ENCODE data around the gene INPP5F. TPM values are rescaled to one million over a fixed set of nuclear protein-coding genes. Genes with fewer than 3 reads are reported as not detected.
"Not testable (repeated sequence)": the region's sequence is repeated elsewhere in the genome, so short reads cannot be mapped to it uniquely, and the experiment has no call there.

INPP5F gene
- total RNA-seq, 1 donor from 2014 or later: 16.0 TPM

DNA sequence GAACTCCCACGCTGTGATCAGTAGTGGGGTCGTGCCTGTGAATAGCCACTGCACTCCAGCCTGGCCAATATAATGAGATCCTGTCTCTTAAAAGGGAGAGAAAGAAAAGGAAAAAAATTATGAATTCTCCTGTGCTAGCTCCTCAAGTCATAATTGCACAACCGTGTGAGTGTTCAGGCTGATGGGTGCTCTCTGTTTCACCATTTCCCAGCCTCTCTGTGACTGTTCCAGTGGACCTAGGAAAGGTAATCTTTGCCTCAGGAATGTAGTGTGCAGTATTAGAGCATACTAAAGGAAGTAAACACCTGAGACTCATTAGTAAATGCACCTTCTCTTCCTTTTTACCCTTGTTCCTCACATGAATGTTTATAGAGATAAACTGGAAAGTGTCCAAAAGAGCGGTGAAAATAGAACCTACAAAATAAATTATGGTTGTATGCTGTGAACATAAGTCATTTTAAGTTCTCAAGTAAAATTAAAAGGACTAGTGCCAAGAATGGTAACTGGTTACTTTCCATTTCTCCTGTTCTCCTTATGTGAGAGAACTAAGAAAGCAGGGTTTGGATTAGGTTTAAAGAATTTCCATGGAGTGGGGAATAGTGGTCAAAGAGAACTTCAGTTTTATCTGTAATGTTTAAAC, 42.7 kb downstream of the INPP5F start:
- ATAC-seq: peak in 1 of 2 donors; percentile 68
- no peaks in the 10 kb centered on the region for H3K27me3 ChIP-seq (ENCODE audit: low read depth)
- H3K4me3 ChIP-seq: no peak overlapping the region
- H3K27ac ChIP-seq: no peak overlapping the region
- H3K9me3 ChIP-seq: no peaks in the 10 kb centered on the region
- intact Hi-C loops (cut with DNase I): no loop called here
- TF ChIP-seq CTCF (IDR thresholded peaks at IDR 0.05): no peak
- peaks cover 15% of the 10 kb centered on the region for H3K4me1 ChIP-seq
- no peaks in the 10 kb centered on the region for H3K36me3 ChIP-seq
- no peak for DNase-seq

DNA sequence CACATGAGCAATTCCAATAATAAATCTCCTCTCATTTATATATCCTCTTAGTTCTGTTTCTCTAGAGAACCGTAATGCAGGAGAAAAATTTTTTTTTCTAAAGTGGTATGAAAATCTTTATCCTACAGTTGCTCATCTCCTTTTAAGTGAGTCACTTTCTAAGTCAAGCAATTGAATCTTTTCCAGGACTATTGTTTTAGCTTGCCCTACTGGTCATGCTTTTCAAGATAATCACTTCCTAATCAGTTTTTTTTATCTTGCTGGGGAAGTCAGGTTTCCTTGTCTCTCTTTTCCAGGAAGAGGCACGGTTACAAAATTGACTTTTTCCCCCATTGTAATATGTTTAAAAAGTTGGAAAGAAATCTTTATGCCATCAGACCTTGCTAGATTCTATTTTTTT, 44.0 kb downstream of the INPP5F start:
- Histone ChIP-seq H3K4me3 (no peak overlapping the region), H3K27me3 (ENCODE audit: low read depth) (no peaks in the 10 kb centered on the region), H3K4me1 (peaks cover 15% of the 10 kb centered on the region), H3K36me3 (no peaks in the 10 kb centered on the region), H3K9me3 (no peaks in the 10 kb centered on the region), H3K27ac (no peak overlapping the region)
- intact Hi-C loops (cut with DNase I): no loop called here
- ATAC-seq (no peak), DNase-seq (no peak)
- no peak for TF ChIP-seq CTCF (IDR thresholded peaks at IDR 0.05)

- Histone ChIP-seq H3K9me3 (no peaks in the 10 kb centered on the region), H3K27me3 (ENCODE audit: low read depth) (no peaks in the 10 kb centered on the region), H3K4me3 (no peak overlapping the region), H3K27ac (no peak overlapping the region), H3K36me3 (no peaks in the 10 kb centered on the region), H3K4me1 (peaks cover 15% of the 10 kb centered on the region)
- DNase-seq (no peak), ATAC-seq (no peak)
- intact Hi-C loops (cut with DNase I): no loop called here
- no peak for TF ChIP-seq CTCF (IDR thresholded peaks at IDR 0.05)
Observed at GRCh38 chr10:119770928-119771327, 45.1 kb downstream of the INPP5F start.

DNA sequence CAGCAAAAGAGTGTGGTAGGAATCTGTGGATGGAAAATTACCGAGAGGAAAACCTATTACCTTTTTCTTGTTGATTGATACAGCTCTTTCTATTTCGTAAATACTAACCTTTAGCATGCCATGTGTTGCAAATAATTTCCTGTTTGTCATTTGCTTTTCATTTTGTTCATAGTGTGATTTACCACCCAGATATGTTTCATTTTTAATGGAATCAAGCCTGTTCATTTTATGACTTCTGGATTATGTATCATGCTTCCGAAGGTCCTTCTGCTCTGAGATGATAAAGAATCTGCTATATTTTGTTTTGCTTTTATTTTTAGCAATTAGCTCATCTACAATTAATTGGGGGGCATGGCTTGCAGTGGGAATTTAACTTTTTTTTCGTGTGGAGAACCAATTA, 46.5 kb downstream of the INPP5F start:
- no peak for DNase-seq
- Histone ChIP-seq H3K9me3 (no peaks in the 10 kb centered on the region), H3K4me1 (peaks cover 15% of the 10 kb centered on the region), H3K27me3 (ENCODE audit: low read depth) (no peaks in the 10 kb centered on the region), H3K36me3 (no peaks in the 10 kb centered on the region), H3K27ac (no peak overlapping the region), H3K4me3 (no peak overlapping the region)
- TF ChIP-seq CTCF (IDR thresholded peaks at IDR 0.05): no peak
- intact Hi-C loops (cut with DNase I): no loop called here
- ATAC-seq: no peak

- H3K9me3 ChIP-seq; H3K4me3 ChIP-seq; ATAC-seq; DNase-seq; H3K27ac ChIP-seq; intact Hi-C loops (cut with DNase I); H3K27me3 ChIP-seq (ENCODE audit: low read depth); H3K36me3 ChIP-seq: not testable (repeated sequence)
- peaks cover 11% of the 10 kb centered on the region for H3K4me1 ChIP-seq
Observed at GRCh38 chr10:119773041-119773440, 47.2 kb downstream of the INPP5F start.

DNA sequence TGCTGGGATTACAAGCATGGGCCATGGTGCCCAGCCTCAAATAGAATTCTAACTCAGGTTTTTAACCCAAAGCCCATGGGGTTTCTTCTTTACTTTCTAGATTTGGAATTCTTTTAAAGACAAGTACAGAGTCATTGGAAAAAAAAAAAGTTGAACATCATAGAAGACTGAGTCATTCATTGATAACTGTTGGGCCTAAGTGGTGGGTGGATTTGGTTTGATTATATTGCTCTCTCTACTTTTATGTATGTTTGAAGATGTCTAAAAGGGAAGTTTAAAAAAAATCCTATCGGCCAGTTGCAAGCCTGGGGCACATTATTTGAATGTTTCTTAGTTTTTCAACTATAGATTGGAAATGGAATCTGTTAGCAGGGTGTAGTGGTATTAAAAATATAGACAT, 49.7 kb downstream of the INPP5F start:
- no peak for ATAC-seq
- intact Hi-C loops (cut with DNase I): no loop called here
- TF ChIP-seq CTCF (IDR thresholded peaks at IDR 0.05): no peak

More for the DNA sequence above, 49.7 kb downstream of the INPP5F start:
- no peaks in the 10 kb centered on the region for H3K36me3 ChIP-seq
- no peak for DNase-seq
- H3K4me1 ChIP-seq: peaks cover 2% of the 10 kb centered on the region
- no peak overlapping the region for H3K4me3 ChIP-seq
- H3K27ac ChIP-seq: no peak overlapping the region
- no peaks in the 10 kb centered on the region for H3K9me3 ChIP-seq
- H3K27me3 ChIP-seq (ENCODE audit: low read depth): no peaks in the 10 kb centered on the region
